AG04450 (cell line): ENCODE measurements around the gene VPS41. TPM values are rescaled to one million over a fixed set of nuclear protein-coding genes. Genes with fewer than 3 reads are reported as not detected.

Experiments used
- CTCF ChIA-PET: fragments of 300-600, 350-600 bp; formaldehyde crosslinking; extraction: SDS; loops from one replicate; lab custom pipeline; 2022; ENCODE audit warnings: antibody characterized with exemption, inconsistent platforms; lab: Charles Lee
- POLR2A ChIA-PET: fragments of 350-600 bp; formaldehyde crosslinking; extraction: SDS; loops from one replicate; lab custom pipeline; 2021; ENCODE audit warnings: antibody characterized with exemption, inconsistent platforms; lab: Yijun Ruan, JAX
- DNase-seq: peaks from one replicate; pipeline ENCODE4 v3.0.0-alpha.2; 2011; ENCODE audit warnings: low read depth, low spot score
- H3K27ac ChIP-seq: one replicate; pipeline ENCODE4 v1.5.1; 2012; ENCODE audit warnings: low read depth, low read length, control low read depth
- H3K27me3 ChIP-seq: one replicate; pipeline ENCODE4 v1.6.0; 2012; ENCODE audit warnings: low read length; ENCODE audit not compliant: control insufficient read depth, insufficient read depth
- H3K4me3 ChIP-seq: 2 replicates; pipeline ENCODE4 v1.5.1; 2011; ENCODE audit warnings: mild to moderate bottlenecking, low read depth, low read length, control low read depth
- H3K9me3 ChIP-seq: 2 replicates; pipeline ENCODE4 v1.5.1; 2012; ENCODE audit warnings: low read length; ENCODE audit not compliant: control insufficient read depth, insufficient read depth
- polyA plus RNA-seq: library from polyadenylated mRNA; depleted of rRNA; stranded (reverse); fragments of >200 nt; gene quantifications from 2 replicates; pipeline ENCODE4 v1.2.3, GENCODE V29; 2011
- TF ChIP-seq, protein P1 (sequence below): IDR thresholded peaks from 2 replicates; pipeline ENCODE4 v1.5.1; 2011; ENCODE audit warnings: low read depth, low read length, control low read depth, inconsistent platforms

The VPS41 gene
- polyA plus RNA-seq, 1 experiment = 67.1 TPM

DNA sequence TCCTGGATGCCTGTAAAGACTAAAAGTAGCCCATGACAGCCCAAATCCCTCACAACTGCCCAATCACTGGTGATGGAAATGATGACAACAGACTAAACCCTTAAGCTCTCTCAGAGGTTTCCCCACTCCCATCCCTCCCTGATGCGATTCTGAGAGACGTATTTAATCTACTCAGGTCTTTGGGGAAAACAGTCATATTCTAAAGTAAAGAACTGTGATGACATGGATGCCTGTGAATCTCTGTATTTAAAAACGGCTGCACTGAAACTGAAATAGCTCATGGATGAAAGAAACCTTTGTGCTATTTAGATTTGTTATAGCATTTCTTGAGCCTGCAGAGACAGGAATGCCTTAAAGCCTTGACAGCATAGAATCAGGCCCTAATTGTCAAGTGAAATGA lies 28.5 kb downstream of the VPS41 start:
- Histone ChIP-seq H3K9me3 (no peaks in the 10 kb centered on the region; the same call in 1 of the 2 replicates), H3K27ac (no peak overlapping the region), H3K27me3 (no peaks in the 10 kb centered on the region), H3K4me3 (no peak overlapping the region)
- ChIA-PET CTCF (interaction anchor here (1.6 kb wide), 1 partner anchor 11 kb away, joined by 4 read pairs; no protein-coding TSS in a partner anchor), POLR2A (no interaction called here)
- TF ChIP-seq, protein P1, sequence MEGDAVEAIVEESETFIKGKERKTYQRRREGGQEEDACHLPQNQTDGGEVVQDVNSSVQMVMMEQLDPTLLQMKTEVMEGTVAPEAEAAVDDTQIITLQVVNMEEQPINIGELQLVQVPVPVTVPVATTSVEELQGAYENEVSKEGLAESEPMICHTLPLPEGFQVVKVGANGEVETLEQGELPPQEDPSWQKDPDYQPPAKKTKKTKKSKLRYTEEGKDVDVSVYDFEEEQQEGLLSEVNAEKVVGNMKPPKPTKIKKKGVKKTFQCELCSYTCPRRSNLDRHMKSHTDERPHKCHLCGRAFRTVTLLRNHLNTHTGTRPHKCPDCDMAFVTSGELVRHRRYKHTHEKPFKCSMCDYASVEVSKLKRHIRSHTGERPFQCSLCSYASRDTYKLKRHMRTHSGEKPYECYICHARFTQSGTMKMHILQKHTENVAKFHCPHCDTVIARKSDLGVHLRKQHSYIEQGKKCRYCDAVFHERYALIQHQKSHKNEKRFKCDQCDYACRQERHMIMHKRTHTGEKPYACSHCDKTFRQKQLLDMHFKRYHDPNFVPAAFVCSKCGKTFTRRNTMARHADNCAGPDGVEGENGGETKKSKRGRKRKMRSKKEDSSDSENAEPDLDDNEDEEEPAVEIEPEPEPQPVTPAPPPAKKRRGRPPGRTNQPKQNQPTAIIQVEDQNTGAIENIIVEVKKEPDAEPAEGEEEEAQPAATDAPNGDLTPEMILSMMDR = no peak
- no peak for DNase-seq

DNA sequence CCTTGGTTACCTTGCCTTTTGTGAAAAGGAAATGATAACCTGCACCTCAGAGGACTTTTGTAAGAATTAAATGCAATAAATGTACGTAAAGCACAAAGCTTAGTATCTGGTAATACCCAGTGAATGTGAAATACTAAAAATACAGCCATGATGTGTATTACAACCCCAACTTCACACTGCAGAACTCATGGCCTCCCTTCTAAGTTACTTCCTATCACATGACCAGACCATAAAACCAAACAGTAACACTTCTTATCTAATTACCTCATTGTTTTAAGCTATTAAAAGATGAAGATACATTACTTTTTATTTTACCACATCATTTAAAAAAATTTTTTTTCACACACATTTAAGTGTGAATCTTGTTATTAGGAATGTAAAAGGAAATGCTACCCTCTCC lies 29.0 kb downstream of the VPS41 start:
- no peak overlapping the region for H3K4me3 ChIP-seq
- no peak overlapping the region for H3K27ac ChIP-seq
- CTCF ChIA-PET = interaction anchor here (0.7 to 1.6 kb wide), 2 partner anchors 11 to 126 kb away, joined by 3 to 4 read pairs; no protein-coding TSS in a partner anchor
- no peaks in the 10 kb centered on the region; the same call in 1 of the 2 replicates for H3K9me3 ChIP-seq
- no peak for DNase-seq
- POLR2A ChIA-PET = no interaction called here
- no peaks in the 10 kb centered on the region for H3K27me3 ChIP-seq
- TF ChIP-seq, protein P1 = no peak

DNA sequence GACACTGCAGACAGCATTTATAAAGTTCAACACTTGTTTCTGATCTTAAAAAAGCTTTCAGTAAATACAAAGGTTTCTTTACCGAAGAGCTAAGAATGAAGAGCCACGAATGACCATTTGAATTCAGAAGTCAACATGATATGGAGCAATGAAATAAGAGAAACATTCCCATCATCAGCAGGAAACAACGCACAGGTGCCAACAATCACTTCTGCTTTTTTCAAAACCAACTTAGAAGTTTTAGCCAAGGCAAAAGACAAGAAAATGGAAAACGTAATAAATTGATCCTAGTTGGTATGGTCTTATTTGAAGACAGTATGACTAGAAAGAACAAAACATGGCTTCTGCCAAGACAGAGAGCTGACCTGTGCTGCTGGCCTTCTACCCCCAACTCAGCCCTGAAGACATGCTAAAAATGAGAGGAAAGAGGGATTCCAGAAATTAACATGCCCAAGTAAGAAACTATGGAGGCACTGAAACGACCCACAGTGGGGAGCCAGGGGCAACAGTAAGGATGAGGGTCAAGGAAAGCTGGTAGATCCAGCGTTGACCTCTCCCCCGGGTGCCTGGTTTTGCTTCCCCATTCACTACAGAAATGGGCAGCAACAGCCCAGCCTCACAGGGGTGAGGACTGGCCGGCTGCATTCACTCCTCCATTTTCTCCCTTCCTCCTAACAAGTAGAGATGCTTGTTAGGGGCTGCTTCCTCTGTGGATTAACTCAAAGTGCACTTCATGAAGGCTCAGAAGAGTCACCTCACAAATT lies 30.1 kb downstream of the VPS41 start:
- Histone ChIP-seq H3K4me3 (no peak overlapping the region), H3K27ac (no peak overlapping the region), H3K9me3 (no peaks in the 10 kb centered on the region; the same call in 1 of the 2 replicates), H3K27me3 (no peaks in the 10 kb centered on the region)
- TF ChIP-seq, protein P1 = no peak
- DNase-seq = no peak
- ChIA-PET POLR2A (no interaction called here), CTCF (interaction anchor here (0.6 kb wide), 1 partner anchor 219 kb away, joined by 3 read pairs; no protein-coding TSS in a partner anchor)

DNA sequence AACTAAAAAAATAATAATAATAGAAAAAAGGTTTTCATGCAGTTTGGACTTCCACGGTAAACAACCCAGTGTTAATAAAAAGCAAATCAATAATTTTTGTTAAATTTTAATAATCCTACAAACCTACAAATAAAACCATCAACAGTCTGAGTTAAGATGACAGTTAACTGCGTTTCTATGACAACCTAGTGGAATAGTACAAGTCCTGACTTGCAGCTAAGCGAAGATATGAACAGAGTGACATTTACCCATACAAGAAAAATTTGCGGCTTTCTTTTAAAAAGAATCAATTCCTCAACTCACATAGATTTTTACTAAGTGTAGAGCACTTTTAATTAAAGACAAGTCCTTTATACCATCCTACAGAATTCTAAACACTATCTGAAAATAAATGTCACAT lies 35.6 kb downstream of the VPS41 start:
- DNase-seq = no peak
- H3K9me3 ChIP-seq = no peaks in the 10 kb centered on the region
- CTCF ChIA-PET = no interaction called here
- no peak overlapping the region for H3K4me3 ChIP-seq
- POLR2A ChIA-PET = no interaction called here
- H3K27me3 ChIP-seq = no peaks in the 10 kb centered on the region
- no peak overlapping the region for H3K27ac ChIP-seq
- TF ChIP-seq, protein P1 = no peak

DNA sequence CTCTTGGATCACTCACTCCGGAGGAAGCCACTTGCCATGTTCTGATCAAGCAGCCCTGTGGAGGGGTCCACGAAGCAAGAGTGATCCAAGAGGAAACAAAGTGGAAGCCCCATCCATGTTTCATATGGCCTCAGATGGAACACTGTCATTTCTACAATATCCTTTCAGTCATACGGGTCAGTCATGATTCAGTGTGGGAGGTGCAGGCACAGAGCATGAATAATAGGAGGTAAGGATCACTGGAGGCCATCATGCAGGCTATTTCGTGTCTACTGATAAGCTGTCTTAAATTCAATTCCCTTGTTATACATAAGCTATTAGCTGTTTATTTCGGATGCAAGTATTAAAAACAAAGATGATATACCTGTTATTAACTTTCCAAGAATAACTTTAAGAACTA lies 36.8 kb downstream of the VPS41 start:
- Histone ChIP-seq H3K4me3 (no peak overlapping the region), H3K27ac (no peak overlapping the region), H3K9me3 (no peaks in the 10 kb centered on the region), H3K27me3 (no peaks in the 10 kb centered on the region)
- POLR2A ChIA-PET = no interaction called here
- DNase-seq = no peak
- CTCF ChIA-PET = interaction anchor here (1.4 kb wide), 1 partner anchor 60 kb away, joined by 3 read pairs; no protein-coding TSS in a partner anchor
- TF ChIP-seq, protein P1 = no peak
